GM20431 (cell line): Measurements from ENCODE around the gene OPCML.

ENCODE experiments used
- in situ Hi-C: fragments of 300-500 bp; cut with MseI, MboI; formaldehyde crosslinking; loops from one replicate; pipeline ENCODE4 v1.15.0; 2020; ENCODE audit warnings: low sequenced_read_pairs; ENCODE audit not compliant: unreplicated experiment

The OPCML gene

GRCh38 chr11:133020372-133020714, 512.0 kb downstream of the OPCML start:
- in situ Hi-C loops, result no loop called here

DNA sequence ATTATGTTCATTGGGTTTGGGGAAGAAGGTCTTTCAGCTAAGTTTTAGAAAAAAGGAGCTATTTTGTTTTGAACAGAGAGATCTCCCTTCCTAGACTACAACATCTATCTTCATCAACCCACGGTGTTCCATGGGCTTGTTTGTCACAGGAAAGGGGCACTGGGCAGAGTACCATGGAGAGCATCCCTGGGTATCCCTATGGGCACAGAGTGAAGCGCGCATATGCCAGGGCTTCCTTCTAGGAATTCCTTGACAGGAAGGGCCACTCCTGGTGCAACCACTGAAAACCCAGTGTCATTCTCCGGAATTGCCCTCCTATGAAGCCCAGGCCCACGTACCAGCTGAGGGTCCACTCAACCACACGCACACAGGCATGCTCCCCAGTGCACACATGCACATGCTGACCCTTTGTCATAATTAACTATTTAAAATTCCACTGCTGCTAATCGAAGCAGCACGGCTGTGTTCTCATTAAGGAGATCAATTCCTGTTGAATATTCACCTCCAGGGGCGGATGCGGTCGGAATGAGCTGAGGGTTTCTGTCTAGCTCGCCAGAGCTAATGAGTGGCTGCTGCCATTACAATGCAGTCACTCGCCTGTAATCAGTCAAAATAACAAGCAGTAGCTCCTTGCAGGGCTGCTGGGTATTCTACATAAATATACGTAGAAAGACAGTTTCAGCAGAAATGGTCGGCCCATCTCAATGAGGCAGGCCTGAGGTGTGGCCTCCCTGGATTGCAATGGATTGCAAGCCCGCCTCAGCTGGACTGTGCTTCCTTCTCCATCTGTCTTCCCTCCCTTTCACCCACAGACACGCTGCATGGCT, 512.5 kb downstream of the OPCML start:
- in situ Hi-C loops, result no loop called here

DNA sequence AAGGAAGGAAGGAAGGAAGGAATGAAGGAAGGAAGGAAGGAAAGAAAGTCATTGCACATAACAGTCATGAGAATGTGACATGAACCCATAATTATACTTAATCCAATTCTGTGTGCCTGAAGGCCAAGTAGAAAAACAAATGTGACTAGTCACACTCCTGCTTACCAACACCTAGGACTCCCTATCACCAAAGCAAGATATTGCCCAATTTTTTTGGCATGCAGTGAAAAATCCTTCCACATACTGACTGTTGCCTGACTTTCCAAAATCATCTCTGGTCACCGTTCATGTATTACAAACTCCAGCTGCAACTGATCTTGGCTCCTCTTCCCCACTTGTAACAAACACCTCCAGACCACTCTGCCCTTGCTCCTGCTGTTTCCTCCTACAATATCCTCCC, 516.8 kb downstream of the OPCML start:
- in situ Hi-C loops, result no loop called here

GRCh38 chr11:133014337-133014736, 518.0 kb downstream of the OPCML start:
- in situ Hi-C loops, result no loop called here

DNA sequence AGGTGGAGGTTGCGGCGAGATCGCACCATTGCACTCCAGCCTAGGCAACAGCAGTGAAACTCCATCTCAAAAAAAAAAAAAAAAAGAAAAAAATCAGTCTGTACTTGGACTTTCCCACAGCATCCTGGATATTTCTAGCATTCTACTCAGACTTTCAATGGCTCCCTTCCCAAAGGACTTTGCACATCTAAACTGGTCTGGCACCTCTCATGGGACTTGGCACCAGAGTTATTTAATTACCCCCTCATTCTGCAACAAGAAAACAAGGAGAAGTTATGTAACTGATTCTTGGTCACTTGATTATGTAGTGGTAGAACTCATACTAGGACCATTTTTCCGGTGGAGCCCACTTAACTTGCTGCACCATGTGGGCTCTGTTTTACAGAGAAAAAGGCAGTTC, 519.5 kb downstream of the OPCML start:
- in situ Hi-C loops, result no loop called here

GRCh38 chr11:133011604-133012003, 520.7 kb downstream of the OPCML start:
- in situ Hi-C loops, result no loop called here

GRCh38 chr11:133007027-133007584, 525.2 kb downstream of the OPCML start:
- in situ Hi-C loops, result no loop called here

DNA sequence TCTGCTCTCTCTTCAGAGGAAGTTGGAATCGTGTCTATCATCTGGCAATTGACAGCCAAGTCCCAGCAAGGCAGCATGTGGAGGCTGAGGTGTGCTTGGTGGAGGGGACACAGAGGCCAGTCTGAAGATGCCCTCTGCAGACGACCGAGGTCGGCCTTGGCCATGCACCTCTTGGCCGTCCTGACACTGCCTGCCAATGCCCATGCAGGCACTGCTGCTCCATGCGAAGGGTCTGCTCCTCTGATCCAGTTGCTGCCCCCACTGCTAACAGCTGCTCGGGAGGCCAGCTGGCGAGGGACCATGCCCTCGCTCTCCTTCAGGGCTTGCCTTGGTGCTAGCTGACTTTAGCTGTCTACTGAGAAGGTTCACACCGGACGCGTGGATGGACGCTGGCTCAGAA, 527.9 kb downstream of the OPCML start:
- in situ Hi-C loops, result no loop called here

DNA sequence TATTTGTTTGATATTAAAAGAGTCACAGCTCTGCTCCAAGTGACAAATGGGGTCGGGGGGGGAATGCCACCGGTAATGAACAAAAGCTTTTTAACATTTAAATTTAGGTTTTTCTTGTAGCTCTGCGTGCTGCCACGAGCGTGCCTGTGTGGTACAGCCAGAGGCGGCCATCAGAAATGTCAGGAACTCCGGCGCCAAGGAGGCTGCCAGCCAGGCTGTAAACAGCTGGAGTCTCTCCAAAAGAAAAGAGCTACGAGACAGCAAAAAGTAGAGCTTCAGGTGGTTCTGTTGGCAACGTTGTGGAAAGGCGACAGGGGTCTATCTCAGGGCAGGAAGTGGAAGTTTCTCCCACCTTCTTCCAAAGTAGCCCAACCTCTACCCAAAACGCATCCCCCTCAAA, 532.8 kb downstream of the OPCML start:
- in situ Hi-C loops, result no loop called here

GRCh38 chr11:132999031-132999430, 533.3 kb downstream of the OPCML start:
- in situ Hi-C loops, result no loop called here

DNA sequence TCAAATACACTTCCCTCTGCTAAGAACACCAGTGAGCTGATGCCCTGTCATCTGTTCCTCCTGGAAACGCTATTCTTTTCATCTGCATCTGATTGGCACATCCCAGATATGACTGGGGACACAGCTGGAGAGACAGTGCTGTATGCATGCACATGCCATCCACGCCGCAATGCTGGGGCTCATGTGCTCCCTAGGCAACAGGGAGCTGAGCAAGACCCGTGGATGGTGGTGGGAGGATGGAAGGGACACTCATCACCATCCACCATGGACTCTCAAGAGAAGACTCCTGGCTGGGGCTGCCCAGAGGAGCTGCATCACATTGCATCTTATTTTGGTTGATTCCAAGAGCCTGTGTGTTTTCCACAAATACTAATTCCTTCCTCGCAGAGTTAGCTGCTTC, 534.9 kb downstream of the OPCML start:
- in situ Hi-C loops, result no loop called here

GRCh38 chr11:132994966-132995365, 537.3 kb downstream of the OPCML start:
- in situ Hi-C loops, result no loop called here

DNA sequence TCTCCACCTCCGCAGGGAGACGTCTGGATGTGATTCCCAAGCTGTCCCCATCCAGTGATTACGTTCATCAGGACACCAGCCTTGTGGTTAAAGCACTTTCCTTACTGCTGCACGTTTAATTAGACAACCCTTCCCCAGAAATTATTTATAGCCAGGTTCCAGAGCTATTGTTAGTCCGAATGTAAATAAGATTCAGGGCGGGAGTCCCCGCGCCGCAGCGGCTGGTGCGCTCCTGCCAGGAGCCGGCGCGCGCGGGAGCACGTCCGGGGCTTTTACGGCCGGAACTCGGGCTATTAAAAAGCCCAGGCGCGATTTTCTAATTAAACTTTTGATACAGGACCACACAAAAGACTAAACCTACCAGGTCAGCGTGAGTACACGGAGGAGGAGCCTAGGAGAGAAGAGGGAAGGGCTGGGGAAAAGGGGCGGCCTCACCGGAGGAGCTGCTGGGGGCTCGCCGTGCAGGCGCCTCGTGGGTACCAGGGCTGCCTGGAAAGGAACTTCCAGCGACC, 538.3 kb downstream of the OPCML start:
- in situ Hi-C loops, result no loop called here

DNA sequence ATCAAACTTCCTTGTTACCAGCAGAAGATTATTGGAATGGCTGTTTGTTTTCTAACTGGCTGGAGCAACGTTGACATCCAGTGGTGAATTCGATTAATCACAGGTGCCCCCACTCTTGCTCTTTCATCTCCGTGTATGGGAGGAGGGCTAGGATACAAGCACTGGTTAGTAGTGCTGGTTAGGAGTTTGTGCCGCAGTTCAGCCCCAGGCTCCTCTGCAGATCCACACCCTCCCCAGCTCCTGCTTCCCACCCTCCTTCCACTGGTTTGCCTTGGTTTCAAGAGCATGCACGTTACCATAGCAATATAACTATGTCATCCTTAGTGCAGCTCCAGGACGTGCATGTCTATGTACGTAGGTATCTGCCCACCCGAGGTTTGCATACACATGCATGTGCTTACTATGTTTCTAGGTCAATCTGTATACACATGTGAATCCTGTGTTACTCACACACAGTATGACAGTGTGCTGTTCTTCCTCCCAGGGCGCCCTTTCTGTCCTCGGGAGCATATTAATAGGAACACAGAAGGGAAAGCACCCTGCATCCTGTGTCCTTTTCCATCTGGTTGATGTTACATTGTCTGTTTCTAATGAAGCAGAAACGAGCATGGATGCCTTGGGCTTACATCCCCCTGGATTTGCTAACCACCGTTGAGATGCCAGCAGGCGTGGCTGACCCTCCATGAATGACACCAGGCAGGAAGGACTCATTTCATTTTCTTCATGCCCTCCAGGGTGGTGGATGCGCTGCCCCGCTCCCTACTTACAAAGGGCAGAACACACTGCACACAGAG, 539.3 kb downstream of the OPCML start:
- in situ Hi-C loops, result no loop called here

GRCh38 chr11:132988411-132988810, 543.9 kb downstream of the OPCML start:
- in situ Hi-C loops, result no loop called here

GRCh38 chr11:132987936-132988335, 544.4 kb downstream of the OPCML start:
- in situ Hi-C loops, result no loop called here

GRCh38 chr11:132983641-132983978, 548.7 kb downstream of the OPCML start:
- in situ Hi-C loops, result no loop called here

- in situ Hi-C loops, result no loop called here
These were observed 549.3 kb downstream of the OPCML start for GRCh38 chr11:132982772-132983640.

GRCh38 chr11:132981131-132981956, 551.0 kb downstream of the OPCML start:
- in situ Hi-C loops, result no loop called here
